ENCODE data around the gene C3.

The C3 gene

GRCh38 chr19:6682607-6683128 lies 37.8 kb downstream of the C3 start:
- no peak for DNase-seq (ENCODE audit: low read depth)
- TF ChIP-seq CTCF (IDR thresholded peaks at IDR 0.05; ENCODE audit: low read length, missing control alignments): no peak
- H3K4me3 ChIP-seq (replicated peaks; ENCODE audit: low read depth, low read length): no peak overlapping the region

- no peak overlapping the region for H3K4me3 ChIP-seq (replicated peaks; ENCODE audit: low read depth, low read length)
- TF ChIP-seq CTCF (IDR thresholded peaks at IDR 0.05; ENCODE audit: low read length, missing control alignments): no peak
- DNase-seq (ENCODE audit: low read depth): no peak
Observed at GRCh38 chr19:6680141-6680540, 40.3 kb downstream of the C3 start.

GRCh38 chr19:6679139-6679538 lies 41.3 kb downstream of the C3 start:
- no peak overlapping the region for H3K4me3 ChIP-seq (replicated peaks; ENCODE audit: low read depth, low read length)
- no peak for TF ChIP-seq CTCF (IDR thresholded peaks at IDR 0.05; ENCODE audit: low read length, missing control alignments)

GRCh38 chr19:6678690-6679109 lies 41.8 kb downstream of the C3 start:
- no peak for DNase-seq (ENCODE audit: low read depth)
- no peak overlapping the region for H3K4me3 ChIP-seq (replicated peaks; ENCODE audit: low read depth, low read length)
- TF ChIP-seq CTCF (IDR thresholded peaks at IDR 0.05; ENCODE audit: low read length, missing control alignments): no peak

More at GRCh38 chr19:6679139-6679538, 41.3 kb downstream of the C3 start:
- no peak for DNase-seq (ENCODE audit: low read depth)

GRCh38 chr19:6677883-6678689 lies 42.4 kb downstream of the C3 start:
- no peak for TF ChIP-seq CTCF (IDR thresholded peaks at IDR 0.05; ENCODE audit: low read length, missing control alignments)
- DNase-seq (ENCODE audit: low read depth): peak; percentile 52
- H3K4me3 ChIP-seq (replicated peaks; ENCODE audit: low read depth, low read length): no peak overlapping the region

- no peak overlapping the region for H3K4me3 ChIP-seq (replicated peaks; ENCODE audit: low read depth, low read length)
- TF ChIP-seq CTCF (IDR thresholded peaks at IDR 0.05; ENCODE audit: low read length, missing control alignments): no peak
- DNase-seq (ENCODE audit: low read depth): no peak
Observed at GRCh38 chr19:6677495-6677882, 43.0 kb downstream of the C3 start.

GRCh38 chr19:6676288-6676687 lies 44.2 kb downstream of the C3 start:
- no peak for TF ChIP-seq CTCF (IDR thresholded peaks at IDR 0.05; ENCODE audit: low read length, missing control alignments)
- no peak overlapping the region for H3K4me3 ChIP-seq (replicated peaks; ENCODE audit: low read depth, low read length)
- DNase-seq (ENCODE audit: low read depth): no peak
